ENCODE data around the gene PHACTR1.

Gene PHACTR1

GRCh38 chr6:12827921-12828320, 111.4 kb downstream of the PHACTR1 start:
- no peak for FAIRE-seq
- TF ChIP-seq POLR2AphosphoS5 (IDR thresholded peaks at IDR 0.05; ENCODE audit: low read depth, low read length) (no peak), POU2F2 (IDR thresholded peaks at IDR 0.05; ENCODE audit: low read depth, low read length) (no peak), TAF1 (IDR thresholded peaks at IDR 0.05; ENCODE audit: low read depth, low read length) (no peak), PAX5 (IDR thresholded peaks at IDR 0.05; ENCODE audit: insufficient read depth, low read length, severe bottlenecking) (no peak), SPI1 (IDR thresholded peaks at IDR 0.05; ENCODE audit: low read depth, low read length) (no peak)
- DNase-seq (ENCODE audit: insufficient read length, low spot score): no peak

- no peak for TF ChIP-seq SPI1 (IDR thresholded peaks at IDR 0.05; ENCODE audit: low read depth, low read length)
- TF ChIP-seq POLR2A (IDR thresholded peaks at IDR 0.05; ENCODE audit: low read depth, low read length): no peak
- no peak for TF ChIP-seq PAX5 (IDR thresholded peaks at IDR 0.05; ENCODE audit: insufficient read depth, low read length, severe bottlenecking)
- no peak for TF ChIP-seq TAF1 (IDR thresholded peaks at IDR 0.05; ENCODE audit: low read depth, low read length)
- no peak for TF ChIP-seq POLR2AphosphoS5 (IDR thresholded peaks at IDR 0.05; ENCODE audit: low read depth, low read length)
- TF ChIP-seq POU2F2 (IDR thresholded peaks at IDR 0.05; ENCODE audit: low read depth, low read length): no peak
- no peak for FAIRE-seq
- no peak for DNase-seq (ENCODE audit: insufficient read length, low spot score)
Observed at GRCh38 chr6:12832226-12832735, 115.7 kb downstream of the PHACTR1 start.

GRCh38 chr6:12836009-12836408, 119.4 kb downstream of the PHACTR1 start:
- no peak for TF ChIP-seq POLR2AphosphoS5 (IDR thresholded peaks at IDR 0.05; ENCODE audit: low read depth, low read length)
- TF ChIP-seq POLR2A (IDR thresholded peaks at IDR 0.05; ENCODE audit: low read depth, low read length): no peak
- no peak for TF ChIP-seq POU2F2 (IDR thresholded peaks at IDR 0.05; ENCODE audit: low read depth, low read length)
- TF ChIP-seq SPI1 (IDR thresholded peaks at IDR 0.05; ENCODE audit: low read depth, low read length): no peak
- no peak for TF ChIP-seq PAX5 (IDR thresholded peaks at IDR 0.05; ENCODE audit: insufficient read depth, low read length, severe bottlenecking)
- no peak for TF ChIP-seq TAF1 (IDR thresholded peaks at IDR 0.05; ENCODE audit: low read depth, low read length)
- no peak for DNase-seq (ENCODE audit: insufficient read length, low spot score)
- FAIRE-seq: no peak

- TF ChIP-seq POU2F2 (IDR thresholded peaks at IDR 0.05; ENCODE audit: low read depth, low read length): no peak
- TF ChIP-seq POLR2AphosphoS5 (IDR thresholded peaks at IDR 0.05; ENCODE audit: low read depth, low read length): no peak
- TF ChIP-seq SPI1 (IDR thresholded peaks at IDR 0.05; ENCODE audit: low read depth, low read length): no peak
- TF ChIP-seq POLR2A (IDR thresholded peaks at IDR 0.05; ENCODE audit: low read depth, low read length): no peak
- no peak for TF ChIP-seq TAF1 (IDR thresholded peaks at IDR 0.05; ENCODE audit: low read depth, low read length)
- TF ChIP-seq PAX5 (IDR thresholded peaks at IDR 0.05; ENCODE audit: insufficient read depth, low read length, severe bottlenecking): no peak
- DNase-seq (ENCODE audit: insufficient read length, low spot score) (no peak), FAIRE-seq (no peak)
Observed at GRCh38 chr6:12841619-12842018, 125.1 kb downstream of the PHACTR1 start.

- FAIRE-seq (no peak), DNase-seq (ENCODE audit: insufficient read length, low spot score) (no peak)
- TF ChIP-seq TAF1 (IDR thresholded peaks at IDR 0.05; ENCODE audit: low read depth, low read length) (no peak), SPI1 (IDR thresholded peaks at IDR 0.05; ENCODE audit: low read depth, low read length) (no peak)
Observed at GRCh38 chr6:12842114-12842513, 125.5 kb downstream of the PHACTR1 start.

- TF ChIP-seq POLR2A (IDR thresholded peaks at IDR 0.05; ENCODE audit: low read depth, low read length): no peak
- no peak for TF ChIP-seq PAX5 (IDR thresholded peaks at IDR 0.05; ENCODE audit: insufficient read depth, low read length, severe bottlenecking)
- no peak for TF ChIP-seq POLR2AphosphoS5 (IDR thresholded peaks at IDR 0.05; ENCODE audit: low read depth, low read length)
- TF ChIP-seq TAF1 (IDR thresholded peaks at IDR 0.05; ENCODE audit: low read depth, low read length): no peak
- no peak for TF ChIP-seq SPI1 (IDR thresholded peaks at IDR 0.05; ENCODE audit: low read depth, low read length)
- no peak for TF ChIP-seq POU2F2 (IDR thresholded peaks at IDR 0.05; ENCODE audit: low read depth, low read length)
- DNase-seq (ENCODE audit: insufficient read length, low spot score) (no peak), FAIRE-seq (no peak)
Observed at GRCh38 chr6:12842658-12843057, 126.1 kb downstream of the PHACTR1 start.

- FAIRE-seq: peak; percentile 40
- peak; percentile 15 for DNase-seq (ENCODE audit: insufficient read length, low spot score)
- TF ChIP-seq POLR2A (IDR thresholded peaks at IDR 0.05; ENCODE audit: low read depth, low read length): no peak
- no peak for TF ChIP-seq TAF1 (IDR thresholded peaks at IDR 0.05; ENCODE audit: low read depth, low read length)
- no peak for TF ChIP-seq POU2F2 (IDR thresholded peaks at IDR 0.05; ENCODE audit: low read depth, low read length)
- no peak for TF ChIP-seq POLR2AphosphoS5 (IDR thresholded peaks at IDR 0.05; ENCODE audit: low read depth, low read length)
- no peak for TF ChIP-seq PAX5 (IDR thresholded peaks at IDR 0.05; ENCODE audit: insufficient read depth, low read length, severe bottlenecking)
- no peak for TF ChIP-seq SPI1 (IDR thresholded peaks at IDR 0.05; ENCODE audit: low read depth, low read length)
Observed at GRCh38 chr6:12844284-12845223, 128.0 kb downstream of the PHACTR1 start.

GRCh38 chr6:12845224-12846004, 128.8 kb downstream of the PHACTR1 start:
- TF ChIP-seq POLR2A (IDR thresholded peaks at IDR 0.05; ENCODE audit: low read depth, low read length) (no peak), POLR2AphosphoS5 (IDR thresholded peaks at IDR 0.05; ENCODE audit: low read depth, low read length) (no peak), TAF1 (IDR thresholded peaks at IDR 0.05; ENCODE audit: low read depth, low read length) (no peak), POU2F2 (IDR thresholded peaks at IDR 0.05; ENCODE audit: low read depth, low read length) (no peak), PAX5 (IDR thresholded peaks at IDR 0.05; ENCODE audit: insufficient read depth, low read length, severe bottlenecking) (no peak), SPI1 (IDR thresholded peaks at IDR 0.05; ENCODE audit: low read depth, low read length) (no peak)
- no peak for FAIRE-seq
- DNase-seq (ENCODE audit: insufficient read length, low spot score): no peak

Data from GM12891 (cell line).